ENCODE data around the gene DSCAML1.
A peak's percentile ranks its signal among the peaks of the same experiment; 100 is the strongest.

Gene DSCAML1

GRCh38 chr11:117633186-117633754 is 163.7 kb downstream of the DSCAML1 start:
- DNase-seq (ENCODE audit: extremely low spot score) = no peak
- ChIA-PET POLR2A (no interaction called here), CTCF (no interaction called here)
- TF ChIP-seq ZNF384 (IDR thresholded peaks at IDR 0.05) (no peak), ELF4 (IDR thresholded peaks at IDR 0.05) (no peak), HDGF (IDR thresholded peaks at IDR 0.05; ENCODE audit: borderline replicate concordance) (no peak), L3MBTL2 (conservative IDR thresholded peaks at IDR 0.05) (no peak)

- ChIA-PET POLR2A (no interaction called here), CTCF (no interaction called here)
- DNase-seq (ENCODE audit: extremely low spot score) = no peak
- TF ChIP-seq CTBP1 (IDR thresholded peaks at IDR 0.05; ENCODE audit: borderline replicate concordance) (no peak), FOXA1 (IDR thresholded peaks at IDR 0.05) (no peak), FOXM1 (IDR thresholded peaks at IDR 0.05; ENCODE audit: borderline replicate concordance) (no peak), ZNF384 (IDR thresholded peaks at IDR 0.05) (no peak), BHLHE40 (IDR thresholded peaks at IDR 0.05; ENCODE audit: borderline replicate concordance) (no peak), LEF1 (IDR thresholded peaks at IDR 0.05; ENCODE audit: borderline replicate concordance) (no peak), FOXK2 (IDR thresholded peaks at IDR 0.05) (no peak), HDGF (IDR thresholded peaks at IDR 0.05; ENCODE audit: borderline replicate concordance) (no peak), ELF4 (IDR thresholded peaks at IDR 0.05) (no peak), L3MBTL2 (conservative IDR thresholded peaks at IDR 0.05) (no peak), PKNOX1 (IDR thresholded peaks at IDR 0.05) (no peak), SP1 (IDR thresholded peaks at IDR 0.05) (no peak), ARNT (IDR thresholded peaks at IDR 0.05) (no peak), SUZ12 (IDR thresholded peaks at IDR 0.05) (no peak), TARDBP (IDR thresholded peaks at IDR 0.05) (no peak), NFRKB (IDR thresholded peaks at IDR 0.05) (no peak)
These were observed 164.7 kb downstream of the DSCAML1 start for GRCh38 chr11:117632306-117632705.

GRCh38 chr11:117631336-117632140 is 165.5 kb downstream of the DSCAML1 start:
- ChIA-PET POLR2A (no interaction called here), CTCF (no interaction called here)
- DNase-seq (ENCODE audit: extremely low spot score) = no peak

GRCh38 chr11:117629891-117630538 is 167.0 kb downstream of the DSCAML1 start:
- POLR2A ChIA-PET = no interaction called here
- CTCF ChIA-PET = no interaction called here

More at GRCh38 chr11:117631336-117632140, 165.5 kb downstream of the DSCAML1 start:
- TF ChIP-seq HDGF (IDR thresholded peaks at IDR 0.05; ENCODE audit: borderline replicate concordance) = no peak
- TF ChIP-seq SUZ12 (IDR thresholded peaks at IDR 0.05) = no peak
- TF ChIP-seq FOXM1 (IDR thresholded peaks at IDR 0.05; ENCODE audit: borderline replicate concordance) = no peak

GRCh38 chr11:117629146-117629545 is 167.9 kb downstream of the DSCAML1 start:
- no peak for TF ChIP-seq LEF1 (IDR thresholded peaks at IDR 0.05; ENCODE audit: borderline replicate concordance)
- no peak for TF ChIP-seq PKNOX1 (IDR thresholded peaks at IDR 0.05)
- TF ChIP-seq SUZ12 (IDR thresholded peaks at IDR 0.05) = no peak
- no peak for TF ChIP-seq HDGF (IDR thresholded peaks at IDR 0.05; ENCODE audit: borderline replicate concordance)
- TF ChIP-seq TARDBP (IDR thresholded peaks at IDR 0.05) = no peak
- TF ChIP-seq NFRKB (IDR thresholded peaks at IDR 0.05) = no peak
- TF ChIP-seq SP1 (IDR thresholded peaks at IDR 0.05) = no peak
- TF ChIP-seq FOXM1 (IDR thresholded peaks at IDR 0.05; ENCODE audit: borderline replicate concordance) = no peak
- TF ChIP-seq ZNF384 (IDR thresholded peaks at IDR 0.05) = no peak
- TF ChIP-seq ELF4 (IDR thresholded peaks at IDR 0.05) = no peak
- TF ChIP-seq FOXK2 (IDR thresholded peaks at IDR 0.05) = no peak
- ChIA-PET CTCF (no interaction called here), POLR2A (no interaction called here)
- DNase-seq (ENCODE audit: extremely low spot score) = no peak

More at GRCh38 chr11:117629891-117630538, 167.0 kb downstream of the DSCAML1 start:
- TF ChIP-seq NFRKB (IDR thresholded peaks at IDR 0.05) = no peak
- 0 out of 2 replicates have a peak, but pooled peaks have one; percentile 18 for TF ChIP-seq L3MBTL2 (conservative IDR thresholded peaks at IDR 0.05)
- no peak for DNase-seq (ENCODE audit: extremely low spot score)

- TF ChIP-seq L3MBTL2 (conservative IDR thresholded peaks at IDR 0.05) = no peak
- no peak for TF ChIP-seq CTBP1 (IDR thresholded peaks at IDR 0.05; ENCODE audit: borderline replicate concordance)
- no peak for TF ChIP-seq ELF4 (IDR thresholded peaks at IDR 0.05)
- no peak for TF ChIP-seq FOXA1 (IDR thresholded peaks at IDR 0.05)
- no peak for TF ChIP-seq FOXK2 (IDR thresholded peaks at IDR 0.05)
- no peak for TF ChIP-seq HDGF (IDR thresholded peaks at IDR 0.05; ENCODE audit: borderline replicate concordance)
- TF ChIP-seq FOXM1 (IDR thresholded peaks at IDR 0.05; ENCODE audit: borderline replicate concordance) = no peak
- TF ChIP-seq ARNT (IDR thresholded peaks at IDR 0.05) = no peak
- no peak for TF ChIP-seq SP1 (IDR thresholded peaks at IDR 0.05)
- TF ChIP-seq PKNOX1 (IDR thresholded peaks at IDR 0.05) = no peak
- TF ChIP-seq BHLHE40 (IDR thresholded peaks at IDR 0.05; ENCODE audit: borderline replicate concordance) = no peak
- TF ChIP-seq LEF1 (IDR thresholded peaks at IDR 0.05; ENCODE audit: borderline replicate concordance) = no peak
- no peak for TF ChIP-seq TARDBP (IDR thresholded peaks at IDR 0.05)
- TF ChIP-seq NFRKB (IDR thresholded peaks at IDR 0.05) = no peak
- TF ChIP-seq ZNF384 (IDR thresholded peaks at IDR 0.05) = no peak
- TF ChIP-seq SUZ12 (IDR thresholded peaks at IDR 0.05) = no peak
- DNase-seq (ENCODE audit: extremely low spot score) = no peak
- ChIA-PET POLR2A (no interaction called here), CTCF (interaction anchor here (1.5 kb wide), 1 partner anchor 11 kb away, joined by 3 read pairs; no protein-coding TSS in a partner anchor)
These were observed 169.8 kb downstream of the DSCAML1 start for GRCh38 chr11:117627259-117627658.
